Activated T-helper 1 cell treated with Interleukin-2 at 50 U/mL for 16 hours (primary cell): ENCODE measurements around the gene TNFAIP1.
A peak's percentile ranks its signal among the peaks of the same experiment; 100 is the strongest.
"Not testable (repeated sequence)": the region's sequence is repeated elsewhere in the genome, so short reads cannot be mapped to it uniquely, and the experiment has no call there.

ENCODE experiments used
- DNase-seq: peaks from one replicate; pipeline ENCODE4 v3.0.0-alpha.2; 2020; ENCODE audit warnings: low read depth

The TNFAIP1 gene

GRCh38 chr17:28335201-28335958 is at the start of gene TNFAIP1, which contains the start of gene IFT20:
TNFAIP1 (plus strand) TSS chr17:28335761; CDS start chr17:28339522, 3,761 bp downstream.
IFT20 (minus strand) TSS chr17:28335472; CDS start chr17:28331985, 3,487 bp downstream.
- peak; percentile 97 for DNase-seq

GRCh38 chr17:28285965-28286364 is 49.6 kb upstream of the TNFAIP1 start:
- no peak for DNase-seq

- no peak for DNase-seq
These were observed 44.9 kb upstream of the TNFAIP1 start for GRCh38 chr17:28290703-28291102.

GRCh38 chr17:28291780-28292330 is 43.7 kb upstream of the TNFAIP1 start:
- no peak for DNase-seq

- DNase-seq, result not testable (repeated sequence)
These were observed 42.7 kb upstream of the TNFAIP1 start for GRCh38 chr17:28292878-28293277.

- DNase-seq, result no peak
These were observed 41.6 kb upstream of the TNFAIP1 start for GRCh38 chr17:28293994-28294393.

GRCh38 chr17:28295677-28296578 is 39.6 kb upstream of the TNFAIP1 start:
- DNase-seq, result no peak

GRCh38 chr17:28298449-28298848 is 37.1 kb upstream of the TNFAIP1 start:
- no peak for DNase-seq

GRCh38 chr17:28306954-28307401 is 28.6 kb upstream of the TNFAIP1 start:
- DNase-seq, result no peak

GRCh38 chr17:28313841-28314240 is 21.7 kb upstream of the TNFAIP1 start:
- no peak for DNase-seq

- DNase-seq, result no peak
These were observed 19.5 kb upstream of the TNFAIP1 start for GRCh38 chr17:28315846-28316705.

- DNase-seq, result no peak
These were observed 18.2 kb upstream of the TNFAIP1 start for GRCh38 chr17:28317099-28317965.

GRCh38 chr17:28317966-28318758 is 17.4 kb upstream of the TNFAIP1 start:
- no peak for DNase-seq

GRCh38 chr17:28318759-28319597 is 16.6 kb upstream of the TNFAIP1 start, which contains the start of gene TMEM97:
TMEM97 (plus strand) TSS chr17:28319200; CDS start chr17:28319240, 40 bp downstream.
- DNase-seq, result peak; percentile 88

- no peak for DNase-seq
These were observed 16.0 kb upstream of the TNFAIP1 start for GRCh38 chr17:28319598-28319935.

- DNase-seq, result no peak
These were observed 15.1 kb upstream of the TNFAIP1 start for GRCh38 chr17:28320215-28321061.

- no peak for DNase-seq
These were observed 11.3 kb upstream of the TNFAIP1 start for GRCh38 chr17:28324267-28324745.

GRCh38 chr17:28324781-28325180 is 10.8 kb upstream of the TNFAIP1 start:
- no peak for DNase-seq
